Spleen (tissue), 7 donors: Measurements from ENCODE around the gene TNFAIP8.

Experiments used
- POLR2A ChIP-seq, 3 donors: fragments of 450-650 bp; IDR thresholded peaks; one replicate each; pipeline ENCODE4 v1.5.1; 2017; ENCODE audit warnings: antibody characterized with exemption in 3 of 3, mild to moderate bottlenecking in 1 of 3
- TF ChIP-seq, protein P1 (sequence below), 11 experiments: fragments of 200-600 bp in 7 of 11; fragments of 450-650 bp in 4 of 11; sonication (generic) in 4 of 11; IDR thresholded peaks in 8 of 11; conservative IDR thresholded peaks in 3 of 11; 1 replicate in 7 of 11; 2 replicates in 4 of 11; pipeline versions ENCODE4 v1.4.0 to v1.8.0; 2016 to 2021; ENCODE audit warnings: antibody characterized with exemption in 11 of 11, inconsistent platforms in 4 of 11, mild to moderate bottlenecking in 1 of 11
- donor health status: DM: no; HTN: no; CAD: no; lungs with moderate emphysema.
- donor health status: DM: no; HTN: no; CAD: no.
- donor health status: DM: no; HTN: no; CAD: no.

DNA sequence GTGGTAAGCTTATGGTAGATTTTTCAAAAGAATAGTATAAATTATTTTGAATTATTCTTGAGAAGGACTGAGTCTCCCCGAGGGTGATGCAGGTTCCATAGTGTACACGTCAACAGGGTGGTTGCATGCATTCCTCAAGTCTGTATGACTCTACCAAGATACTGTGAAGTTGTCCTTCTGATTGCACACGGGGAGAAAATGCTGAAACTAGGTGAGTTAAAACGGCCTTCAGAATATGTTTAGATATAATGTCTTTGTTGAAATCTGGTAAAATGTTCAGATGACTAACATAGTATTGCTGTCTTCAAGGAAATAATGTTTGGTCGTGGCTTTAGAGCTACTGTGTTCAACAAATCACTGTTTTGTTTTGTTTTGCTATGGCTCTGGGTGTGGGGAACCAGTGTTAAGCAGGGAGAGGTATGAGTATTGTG, 22.4 kb upstream of the TNFAIP8 start:
- TF ChIP-seq, protein P1, sequence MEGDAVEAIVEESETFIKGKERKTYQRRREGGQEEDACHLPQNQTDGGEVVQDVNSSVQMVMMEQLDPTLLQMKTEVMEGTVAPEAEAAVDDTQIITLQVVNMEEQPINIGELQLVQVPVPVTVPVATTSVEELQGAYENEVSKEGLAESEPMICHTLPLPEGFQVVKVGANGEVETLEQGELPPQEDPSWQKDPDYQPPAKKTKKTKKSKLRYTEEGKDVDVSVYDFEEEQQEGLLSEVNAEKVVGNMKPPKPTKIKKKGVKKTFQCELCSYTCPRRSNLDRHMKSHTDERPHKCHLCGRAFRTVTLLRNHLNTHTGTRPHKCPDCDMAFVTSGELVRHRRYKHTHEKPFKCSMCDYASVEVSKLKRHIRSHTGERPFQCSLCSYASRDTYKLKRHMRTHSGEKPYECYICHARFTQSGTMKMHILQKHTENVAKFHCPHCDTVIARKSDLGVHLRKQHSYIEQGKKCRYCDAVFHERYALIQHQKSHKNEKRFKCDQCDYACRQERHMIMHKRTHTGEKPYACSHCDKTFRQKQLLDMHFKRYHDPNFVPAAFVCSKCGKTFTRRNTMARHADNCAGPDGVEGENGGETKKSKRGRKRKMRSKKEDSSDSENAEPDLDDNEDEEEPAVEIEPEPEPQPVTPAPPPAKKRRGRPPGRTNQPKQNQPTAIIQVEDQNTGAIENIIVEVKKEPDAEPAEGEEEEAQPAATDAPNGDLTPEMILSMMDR (IDR thresholded peaks at IDR 0.05 in 8 of 11, conservative IDR thresholded peaks at IDR 0.05 in 3 of 11), result no peak
- no peak for TF ChIP-seq POLR2A (IDR thresholded peaks at IDR 0.05)
